Epithelial cell of esophagus (primary cell): ENCODE results near the gene XIRP2.
"Not testable (repeated sequence)": the region's sequence is repeated elsewhere in the genome, so short reads cannot be mapped to it uniquely, and the experiment has no call there.

Source experiments
- DNase-seq: peaks from one replicate; pipeline ENCODE4 v3.0.0; 2010; ENCODE audit warnings: low read depth
- H3K4me3 ChIP-seq: 2 replicates; pipeline ENCODE4 v1.5.1; 2011; ENCODE audit warnings: mild to moderate bottlenecking, low read length, control low read depth
- TF ChIP-seq, protein P1 (sequence below): IDR thresholded peaks from 2 replicates; pipeline ENCODE4 v1.5.1; 2011; ENCODE audit warnings: low read depth, mild to moderate bottlenecking, low read length, control low read depth, inconsistent platforms; ENCODE audit not compliant: insufficient read depth; ENCODE audit errors: missing control alignments

XIRP2 gene

DNA sequence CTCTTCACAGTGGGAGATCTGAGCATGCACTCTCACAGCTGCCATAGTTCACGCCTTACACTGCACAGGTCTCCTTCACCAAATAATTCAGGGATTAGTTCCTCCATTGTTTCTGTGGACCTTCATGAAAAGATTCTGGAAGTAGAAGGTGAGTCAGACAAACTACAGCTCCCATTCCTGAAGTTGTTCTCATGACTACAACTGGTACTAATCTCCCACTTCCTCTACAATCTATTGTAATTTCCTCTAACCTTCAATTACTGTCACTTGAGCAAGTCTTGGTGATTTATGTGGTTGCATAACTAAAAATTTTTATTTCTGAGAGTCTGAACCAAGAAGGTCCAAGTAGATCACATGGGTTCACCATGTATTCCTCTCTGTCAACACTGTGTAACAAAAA is 128.7 kb downstream of the XIRP2 start:
- DNase-seq, result peak; percentile 46
- TF ChIP-seq, protein P1, sequence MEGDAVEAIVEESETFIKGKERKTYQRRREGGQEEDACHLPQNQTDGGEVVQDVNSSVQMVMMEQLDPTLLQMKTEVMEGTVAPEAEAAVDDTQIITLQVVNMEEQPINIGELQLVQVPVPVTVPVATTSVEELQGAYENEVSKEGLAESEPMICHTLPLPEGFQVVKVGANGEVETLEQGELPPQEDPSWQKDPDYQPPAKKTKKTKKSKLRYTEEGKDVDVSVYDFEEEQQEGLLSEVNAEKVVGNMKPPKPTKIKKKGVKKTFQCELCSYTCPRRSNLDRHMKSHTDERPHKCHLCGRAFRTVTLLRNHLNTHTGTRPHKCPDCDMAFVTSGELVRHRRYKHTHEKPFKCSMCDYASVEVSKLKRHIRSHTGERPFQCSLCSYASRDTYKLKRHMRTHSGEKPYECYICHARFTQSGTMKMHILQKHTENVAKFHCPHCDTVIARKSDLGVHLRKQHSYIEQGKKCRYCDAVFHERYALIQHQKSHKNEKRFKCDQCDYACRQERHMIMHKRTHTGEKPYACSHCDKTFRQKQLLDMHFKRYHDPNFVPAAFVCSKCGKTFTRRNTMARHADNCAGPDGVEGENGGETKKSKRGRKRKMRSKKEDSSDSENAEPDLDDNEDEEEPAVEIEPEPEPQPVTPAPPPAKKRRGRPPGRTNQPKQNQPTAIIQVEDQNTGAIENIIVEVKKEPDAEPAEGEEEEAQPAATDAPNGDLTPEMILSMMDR, result no peak
- no peak overlapping the region for H3K4me3 ChIP-seq

DNA sequence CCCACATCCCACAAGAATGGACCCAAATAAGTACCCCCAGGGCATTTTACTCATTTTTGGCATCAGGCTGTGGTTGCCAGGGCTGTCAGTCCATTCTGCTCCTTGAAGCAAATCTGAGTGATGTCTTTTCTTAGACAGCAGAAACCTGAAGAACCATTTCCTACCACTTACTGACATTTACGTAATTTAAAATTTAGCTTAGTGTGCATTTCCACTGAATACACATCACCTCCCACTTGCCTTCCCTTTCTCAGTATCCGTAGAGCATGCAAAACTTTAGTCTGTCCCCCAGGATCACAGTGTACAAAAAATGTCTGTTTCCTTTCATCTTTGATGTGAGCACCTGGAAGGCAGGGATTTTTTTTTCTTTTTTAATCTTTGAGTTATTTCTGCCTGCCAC is 130.3 kb downstream of the XIRP2 start:
- DNase-seq, result no peak
- no peak overlapping the region for H3K4me3 ChIP-seq
- TF ChIP-seq, protein P1, result no peak

DNA sequence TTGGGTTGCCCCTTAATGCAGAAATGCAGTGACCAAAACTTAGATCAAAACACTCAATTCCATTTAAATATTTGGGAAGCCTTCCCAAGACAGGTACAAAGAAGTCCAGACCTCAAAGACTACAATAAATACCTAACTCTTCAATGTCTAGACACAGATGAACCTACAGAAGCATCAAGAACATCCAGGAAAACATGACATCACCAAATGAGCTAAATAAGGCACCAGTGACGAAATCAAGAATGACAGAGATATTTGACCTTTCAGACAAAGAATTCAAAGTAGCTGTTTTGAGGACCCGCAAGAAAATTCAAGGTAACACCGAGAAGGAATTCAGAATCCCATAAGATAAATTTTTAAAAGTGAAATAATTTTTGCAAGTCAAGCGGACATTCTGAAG is 140.2 kb downstream of the XIRP2 start:
- no peak for DNase-seq
- H3K4me3 ChIP-seq, result no peak overlapping the region
- TF ChIP-seq, protein P1, result no peak

DNA sequence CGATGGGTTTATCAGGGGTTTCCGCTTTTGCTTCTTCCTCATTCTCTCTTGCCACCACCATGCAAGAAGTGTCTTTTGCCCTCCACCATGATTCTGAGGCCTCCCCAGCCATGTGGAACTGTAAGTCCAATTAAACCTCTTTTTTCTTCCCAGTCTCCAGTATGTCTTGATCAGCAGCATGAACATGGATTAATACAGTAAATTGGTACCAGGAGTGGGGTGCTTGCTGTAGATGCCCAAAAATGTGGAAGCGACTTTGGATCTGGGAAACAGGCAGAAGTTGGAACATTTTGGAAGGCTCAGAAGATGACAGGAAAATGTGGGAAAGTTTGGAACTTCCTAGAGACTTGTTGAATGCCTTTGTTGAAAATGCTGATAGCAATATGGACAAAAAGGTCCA is 146.7 kb downstream of the XIRP2 start:
- not testable (repeated sequence) for DNase-seq, H3K4me3 ChIP-seq

DNA sequence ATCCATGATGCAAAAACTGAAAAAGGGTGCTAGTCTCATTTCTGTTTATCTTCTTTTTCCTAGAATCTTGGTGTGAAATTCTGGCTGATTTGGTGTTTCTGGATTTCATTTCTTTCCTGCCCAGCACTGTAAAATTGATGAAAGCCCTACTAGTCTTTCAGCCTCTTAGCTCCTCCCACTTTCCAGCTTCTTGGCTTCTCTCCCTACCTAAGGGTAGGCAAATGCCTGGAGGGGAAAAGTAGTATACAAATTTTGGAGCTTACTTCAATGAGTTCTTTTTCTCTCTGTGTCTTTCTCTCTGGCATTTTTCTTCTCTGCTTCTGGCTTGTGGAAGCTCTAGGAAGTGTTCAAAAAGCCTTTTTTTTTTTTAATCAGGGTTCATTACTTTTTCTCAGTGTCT is 160.5 kb downstream of the XIRP2 start:
- no peak overlapping the region for H3K4me3 ChIP-seq
- DNase-seq, result no peak
- TF ChIP-seq, protein P1, result no peak

DNA sequence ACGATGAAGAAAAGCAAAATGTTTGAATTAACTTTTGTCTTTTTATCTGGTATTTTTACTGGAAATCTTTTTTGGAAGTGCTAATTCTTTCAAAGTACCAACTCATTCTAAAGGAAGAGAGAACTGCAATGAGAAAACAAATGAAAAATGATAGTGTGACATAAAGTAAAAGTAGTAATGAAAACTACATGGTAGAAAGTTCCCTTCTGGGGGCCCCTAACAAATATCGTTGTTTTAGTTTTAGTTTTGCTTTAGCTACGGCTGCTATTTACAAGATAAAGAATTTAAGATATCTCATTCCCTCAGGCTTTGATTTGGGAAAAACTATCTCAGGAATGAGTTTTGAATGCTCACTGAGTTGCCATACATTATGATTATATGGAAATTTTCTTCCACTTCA is 161.4 kb downstream of the XIRP2 start:
- TF ChIP-seq, protein P1, result no peak
- no peak for DNase-seq
- no peak overlapping the region for H3K4me3 ChIP-seq

DNA sequence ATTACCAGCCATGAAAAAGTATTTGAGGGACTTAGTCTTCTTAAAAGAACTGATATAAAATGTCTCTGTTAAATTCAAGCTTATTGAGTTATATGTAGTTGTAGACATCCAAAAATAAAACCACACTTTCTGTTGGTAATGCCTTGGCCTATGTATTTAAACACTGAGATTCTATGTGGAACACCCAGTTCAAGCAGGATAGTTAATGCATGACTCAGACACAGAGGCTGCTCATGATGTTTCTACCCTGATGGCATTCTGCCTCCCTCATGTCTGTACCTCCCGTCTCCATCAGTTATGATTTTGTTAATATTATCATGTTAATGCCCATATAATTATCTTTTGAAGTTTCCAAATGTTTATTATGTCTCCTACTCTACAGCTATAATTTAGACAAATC is 164.5 kb downstream of the XIRP2 start:
- H3K4me3 ChIP-seq, result no peak overlapping the region
- DNase-seq, result peak; percentile 73
- TF ChIP-seq, protein P1, result no peak

DNA sequence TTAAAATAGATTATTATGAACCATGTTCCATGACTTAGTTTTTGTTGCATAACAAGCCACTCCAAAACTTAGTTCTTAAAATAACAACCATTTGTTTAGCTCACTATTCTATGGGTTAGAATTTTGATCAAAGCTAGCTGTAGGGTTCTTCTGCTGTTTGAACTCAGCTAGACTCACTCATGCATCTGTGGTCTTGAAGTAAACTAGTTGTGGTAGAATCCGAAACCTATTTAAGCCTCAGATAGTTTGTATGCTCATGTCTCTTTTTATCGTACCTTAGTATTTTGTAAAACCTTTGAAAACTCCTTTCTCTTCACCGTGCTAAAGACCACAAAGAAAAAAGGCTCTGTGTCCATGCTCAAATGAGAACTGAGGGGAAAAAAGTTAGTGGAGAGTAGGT is 166.6 kb downstream of the XIRP2 start:
- no peak overlapping the region for H3K4me3 ChIP-seq
- TF ChIP-seq, protein P1, result no peak
- no peak for DNase-seq
